T-helper 9 cell (primary cell): Measurements from ENCODE around the gene PRKCE.

Experiments
- DNase-seq: peaks from one replicate; pipeline ENCODE4 v3.0.0-alpha.2; 2020

The PRKCE gene

GRCh38 chr2:45729753-45730512, 78.5 kb downstream of the PRKCE start:
- DNase-seq: no peak

DNA sequence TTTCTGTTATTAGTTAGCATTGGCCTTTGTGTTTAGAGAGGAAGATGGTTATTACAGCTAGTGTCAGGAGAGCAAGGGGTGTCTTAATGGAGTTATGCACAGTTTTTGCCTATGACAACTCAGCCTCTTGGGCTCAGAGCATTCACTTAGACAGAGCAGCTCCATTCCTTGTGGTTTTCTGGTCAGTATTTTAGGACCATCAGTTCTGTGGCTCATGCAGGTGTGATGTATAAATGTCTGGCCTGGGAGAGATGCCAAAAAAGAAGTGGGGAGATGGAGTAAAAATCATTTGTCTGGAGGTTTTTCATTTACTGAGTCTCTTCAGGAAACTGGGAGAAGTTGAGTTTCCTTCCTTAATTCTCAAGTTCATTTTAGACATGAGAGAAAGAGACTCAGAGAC, 79.7 kb downstream of the PRKCE start:
- no peak for DNase-seq

- DNase-seq: no peak
Measured at GRCh38 chr2:45732436-45732835, 81.0 kb downstream of the PRKCE start.

- no peak for DNase-seq
Measured at GRCh38 chr2:45732946-45733345, 81.5 kb downstream of the PRKCE start.

GRCh38 chr2:45734336-45734735, 82.9 kb downstream of the PRKCE start:
- DNase-seq: no peak

GRCh38 chr2:45734952-45735351, 83.5 kb downstream of the PRKCE start:
- no peak for DNase-seq

DNA sequence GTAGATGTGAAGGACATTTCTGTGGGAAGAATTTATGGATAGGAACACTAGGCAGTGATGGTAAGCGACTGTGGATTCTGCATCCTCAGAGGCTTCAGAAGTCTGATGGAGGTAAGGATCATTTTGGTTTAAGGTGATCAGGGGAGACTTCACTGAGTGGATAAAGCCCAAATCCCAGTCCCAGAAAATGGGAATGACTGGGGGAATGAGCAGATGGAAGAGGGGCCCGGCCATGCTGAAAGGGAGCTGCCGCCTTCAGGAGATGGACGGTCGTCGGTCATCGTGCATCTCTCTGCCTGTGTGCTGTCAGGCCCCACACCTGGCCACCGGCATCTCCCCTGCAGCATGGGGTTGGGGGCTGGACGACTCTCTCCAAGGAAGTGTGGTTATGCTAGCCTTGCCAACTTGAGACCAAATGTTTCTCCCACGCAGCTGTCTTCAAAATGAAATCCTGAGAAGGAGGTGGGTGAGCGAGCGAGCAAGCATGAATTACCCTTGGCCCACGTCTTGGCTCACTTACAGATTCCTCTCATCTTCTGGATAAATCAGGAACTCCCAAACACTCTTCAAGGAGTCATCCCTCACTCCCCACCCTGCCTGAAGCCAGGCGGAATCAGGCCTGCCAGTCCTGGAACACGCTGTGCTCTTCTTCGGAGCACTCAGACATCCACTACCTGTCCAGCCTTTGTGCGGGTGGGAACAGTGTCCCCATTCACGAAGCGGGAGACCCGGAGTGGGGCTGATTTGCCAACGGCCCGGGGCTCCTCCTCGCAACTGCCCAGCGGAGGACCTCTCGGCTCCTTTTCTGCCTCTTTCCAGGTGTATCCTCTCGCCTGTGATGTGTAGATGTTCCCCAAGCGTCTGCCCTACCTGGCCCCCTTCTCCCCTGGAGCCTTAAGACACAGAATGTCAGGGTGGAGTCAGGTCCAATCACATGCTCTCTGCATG, 85.6 kb downstream of the PRKCE start:
- no peak for DNase-seq

DNA sequence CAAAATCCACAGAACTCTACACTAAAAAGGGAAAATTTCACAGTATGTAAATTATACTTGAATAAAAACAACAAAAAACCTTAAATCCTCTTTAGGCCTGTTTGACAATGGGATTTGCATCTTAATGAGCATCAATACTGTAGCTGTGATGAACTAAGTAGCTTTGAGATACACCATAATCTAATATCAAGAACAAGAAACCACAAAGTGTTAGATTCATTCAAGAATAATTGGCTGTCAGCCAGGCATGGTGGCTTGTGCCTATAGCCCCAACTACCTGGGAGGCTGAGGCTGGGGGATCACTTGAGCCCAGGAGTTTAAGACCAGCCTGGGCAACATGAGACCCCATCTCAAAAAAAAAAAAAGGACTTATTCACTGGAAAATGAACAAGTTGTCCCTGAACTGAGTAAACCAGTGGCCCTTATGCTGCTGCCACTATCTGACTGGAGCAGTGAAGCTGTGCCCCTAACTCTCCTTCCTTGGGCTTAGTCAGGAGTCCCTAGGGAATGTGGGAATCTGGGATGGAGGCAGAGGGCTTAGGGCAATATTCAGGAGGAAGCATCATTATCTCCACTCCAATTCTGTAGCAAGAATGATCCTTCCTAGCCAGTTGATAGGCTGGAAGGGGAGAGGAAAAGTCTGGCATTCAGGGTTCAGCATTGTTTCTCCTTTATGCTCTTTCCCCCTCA, 88.5 kb downstream of the PRKCE start:
- DNase-seq: no peak

DNA sequence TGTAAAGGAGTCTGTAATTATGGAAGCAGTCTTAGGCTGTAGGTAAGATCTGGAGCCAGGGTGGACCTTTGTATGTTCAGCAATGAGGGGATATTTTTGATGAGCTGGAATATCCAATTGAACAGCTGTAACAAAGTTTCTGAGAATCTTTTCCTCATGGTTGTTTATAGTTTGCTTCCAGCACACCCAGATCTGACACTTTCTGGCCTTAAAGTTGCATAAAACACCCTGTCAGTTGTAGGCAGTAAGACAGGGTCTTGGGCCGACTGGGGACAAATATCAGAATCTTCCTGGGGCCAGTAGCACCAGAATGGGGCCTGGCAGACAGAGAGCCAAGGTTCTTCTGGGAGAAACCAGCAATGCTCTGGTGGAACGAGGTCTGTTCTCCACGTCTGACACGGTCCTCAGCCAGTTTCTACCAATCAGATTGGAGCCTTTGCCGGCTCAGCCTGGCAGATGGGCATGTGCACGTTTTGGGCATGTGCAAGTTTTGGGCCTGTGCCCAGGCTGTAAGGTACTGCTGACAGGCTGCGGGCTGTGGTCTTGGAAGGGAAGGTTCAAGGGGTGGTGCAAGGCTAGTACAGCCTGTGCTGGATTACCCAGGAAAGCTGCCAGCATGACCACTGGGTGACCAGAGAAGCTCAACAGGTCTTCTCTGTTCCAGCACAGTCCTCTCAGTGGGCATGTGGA, 89.8 kb downstream of the PRKCE start:
- DNase-seq: no peak

- no peak for DNase-seq
Measured at GRCh38 chr2:45743531-45744396, 92.3 kb downstream of the PRKCE start.

DNA sequence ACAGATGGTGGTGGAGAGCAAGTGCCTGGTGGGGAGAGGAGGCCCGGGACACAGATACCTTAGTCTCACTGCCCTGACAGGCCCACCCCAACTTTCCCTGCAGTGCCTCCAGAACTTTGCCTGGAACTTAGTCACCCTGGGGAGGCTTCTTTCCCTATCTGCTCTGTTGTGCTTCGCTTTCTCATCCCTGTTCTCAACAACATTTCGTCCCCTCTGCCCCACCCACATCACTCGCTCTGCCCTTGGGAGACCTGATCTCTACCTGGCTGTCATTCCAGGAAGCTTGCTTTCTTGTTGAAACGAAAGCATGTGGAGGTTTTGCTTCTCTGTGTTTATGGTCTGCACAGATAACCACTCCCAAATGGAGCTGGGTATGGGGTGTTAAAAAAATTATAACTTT, 93.8 kb downstream of the PRKCE start:
- no peak for DNase-seq

DNA sequence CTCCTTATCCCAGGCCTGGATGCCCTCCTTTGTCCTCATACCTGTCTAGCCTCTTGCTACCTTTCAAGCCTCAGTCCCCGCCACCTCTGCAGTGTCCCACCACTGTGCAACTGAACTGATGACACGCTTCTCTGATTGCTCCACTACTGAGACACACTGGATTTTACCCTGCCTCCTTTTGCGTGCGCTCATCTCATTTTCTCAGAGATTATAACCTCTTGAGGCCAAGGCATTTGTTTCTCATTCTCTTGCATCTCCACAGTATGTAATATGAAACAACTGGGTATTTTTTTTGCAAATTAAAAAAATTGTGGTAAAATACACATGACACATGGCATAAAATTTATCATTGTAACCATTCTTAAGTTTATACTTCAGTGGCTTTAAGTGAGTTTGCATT, 95.4 kb downstream of the PRKCE start:
- DNase-seq: no peak

DNA sequence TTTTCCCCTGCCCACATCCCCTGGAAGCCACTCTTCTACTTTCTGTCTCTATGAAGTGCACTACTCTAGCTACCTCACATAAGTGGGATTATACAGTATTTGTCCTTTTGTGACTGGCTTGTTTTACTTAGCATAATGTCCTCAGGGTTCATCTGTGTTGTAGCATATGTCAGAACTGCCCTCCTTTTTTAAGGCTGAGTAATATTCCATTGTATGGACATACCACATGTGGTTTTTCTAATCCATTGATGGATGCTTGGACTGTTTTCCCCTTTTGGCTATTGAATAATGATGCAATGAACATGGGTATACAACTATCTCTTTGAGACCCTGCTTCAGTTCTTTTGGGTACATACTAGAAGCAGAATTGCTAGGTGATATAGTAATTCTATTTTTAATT, 95.9 kb downstream of the PRKCE start:
- no peak for DNase-seq

GRCh38 chr2:45748239-45748638, 96.8 kb downstream of the PRKCE start:
- DNase-seq: no peak

DNA sequence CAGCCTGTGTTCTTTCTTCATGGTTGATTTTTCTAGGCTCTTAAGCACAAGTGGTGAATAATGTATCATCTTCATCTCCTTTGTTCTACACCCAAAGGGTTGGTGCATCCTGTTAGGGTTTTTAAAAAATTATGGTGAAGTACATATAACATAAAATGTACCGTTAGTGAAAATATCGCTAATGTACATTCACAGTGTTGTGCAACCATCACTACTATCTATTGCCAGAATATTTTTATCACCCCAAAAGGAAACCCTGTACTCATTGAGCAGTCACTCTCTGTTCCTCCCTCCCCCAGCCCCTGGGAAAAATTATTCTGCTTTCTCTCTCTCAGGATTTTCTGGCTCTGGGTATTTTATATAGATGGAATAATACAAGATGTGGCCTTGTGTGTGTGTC, 98.5 kb downstream of the PRKCE start:
- DNase-seq: no peak

DNA sequence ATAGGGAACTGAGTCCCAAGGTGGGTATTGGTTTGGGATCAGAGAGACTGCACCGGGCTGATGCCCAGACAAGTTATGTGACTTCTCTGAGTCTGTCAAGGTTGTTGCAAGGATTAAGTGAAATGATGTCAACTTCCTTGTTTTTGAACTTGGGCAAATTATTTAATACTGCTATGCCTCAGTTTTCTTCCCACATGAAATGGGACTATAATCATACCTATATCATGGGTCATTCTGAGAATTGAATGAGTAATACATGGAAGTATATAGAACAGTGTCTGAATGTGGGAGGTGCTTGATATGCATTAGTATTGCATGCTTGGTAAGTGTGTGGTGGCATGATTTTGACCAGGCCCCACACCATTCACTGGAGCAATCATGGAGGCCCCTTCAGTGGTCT, 99.0 kb downstream of the PRKCE start:
- no peak for DNase-seq

GRCh38 chr2:45753381-45753780, 101.9 kb downstream of the PRKCE start:
- DNase-seq: no peak

DNA sequence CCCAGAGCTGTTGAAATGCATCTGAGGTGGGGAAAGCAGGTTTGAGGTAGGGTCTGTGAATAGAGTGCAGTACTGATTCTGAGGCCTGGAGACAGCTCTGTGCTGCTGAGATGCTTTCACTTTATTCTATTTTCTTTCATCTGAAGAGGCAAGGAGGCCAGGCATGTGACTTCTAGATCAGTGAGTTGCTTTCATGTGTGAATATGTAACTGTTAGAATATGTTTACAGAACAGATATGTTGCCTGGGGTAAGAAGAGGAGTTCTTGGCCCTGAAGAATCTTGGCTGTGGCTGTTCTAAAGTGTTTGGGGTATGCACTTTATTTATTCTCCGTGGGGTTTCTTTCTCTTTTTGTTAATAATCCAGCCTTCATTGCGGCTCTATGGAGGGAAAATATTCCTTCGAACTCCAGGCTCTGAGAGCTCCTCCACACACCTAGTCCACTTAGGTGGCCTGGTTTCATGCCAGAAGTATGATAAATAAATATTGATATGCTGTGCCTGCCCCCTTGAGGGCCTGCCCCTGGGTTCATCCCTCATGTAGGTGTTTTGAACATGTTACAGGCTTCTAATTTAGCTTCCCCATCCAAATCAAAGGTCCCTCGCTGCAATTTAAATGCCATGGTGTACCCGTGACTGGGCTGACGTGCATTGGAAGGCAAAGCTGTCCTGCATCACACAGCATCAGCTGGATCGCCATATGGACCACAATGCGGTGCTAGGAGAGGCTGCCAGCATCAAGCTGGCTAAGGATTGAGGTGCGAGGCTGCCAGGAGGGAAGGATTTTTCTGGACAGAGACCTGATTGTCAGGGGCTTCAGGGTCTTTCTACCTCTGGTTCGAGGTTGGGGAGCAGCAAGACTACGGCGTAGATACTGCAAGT, 102.9 kb downstream of the PRKCE start:
- DNase-seq: no peak

DNA sequence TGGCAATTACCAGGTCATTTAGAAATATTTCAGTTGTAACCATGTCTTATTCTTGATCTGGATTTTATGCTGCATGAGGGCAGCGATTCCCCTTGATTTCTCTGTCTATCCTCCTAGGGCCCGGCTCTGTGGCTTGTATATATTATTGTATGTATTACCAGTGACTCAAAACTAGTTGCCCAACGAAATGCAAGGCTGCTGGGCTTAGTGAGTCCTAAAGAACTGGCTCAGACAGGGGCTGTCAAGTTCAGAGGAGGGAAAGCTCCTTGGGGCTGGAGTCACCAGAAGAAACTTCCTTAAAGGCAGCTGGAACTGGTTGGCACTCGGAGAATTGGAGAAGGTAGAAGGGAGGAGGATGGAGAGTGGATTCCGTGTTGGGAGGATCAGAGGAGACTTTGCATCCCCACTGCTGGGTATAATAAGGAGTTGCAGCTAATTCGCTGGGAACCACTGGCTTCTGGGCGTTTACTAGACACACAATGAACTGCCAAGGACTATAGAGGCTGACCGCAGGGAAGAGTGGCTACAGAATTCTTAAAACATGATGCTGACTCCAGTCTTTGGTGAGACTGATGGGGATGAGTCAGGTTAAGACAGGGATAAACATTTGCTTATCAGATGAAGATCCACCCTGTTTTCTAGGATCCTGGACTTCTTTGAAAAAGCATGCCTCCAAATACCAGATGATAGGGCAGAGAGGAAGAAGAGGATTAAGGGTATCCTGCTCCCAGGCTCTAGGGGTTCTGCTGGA, 104.3 kb downstream of the PRKCE start:
- DNase-seq: no peak

DNA sequence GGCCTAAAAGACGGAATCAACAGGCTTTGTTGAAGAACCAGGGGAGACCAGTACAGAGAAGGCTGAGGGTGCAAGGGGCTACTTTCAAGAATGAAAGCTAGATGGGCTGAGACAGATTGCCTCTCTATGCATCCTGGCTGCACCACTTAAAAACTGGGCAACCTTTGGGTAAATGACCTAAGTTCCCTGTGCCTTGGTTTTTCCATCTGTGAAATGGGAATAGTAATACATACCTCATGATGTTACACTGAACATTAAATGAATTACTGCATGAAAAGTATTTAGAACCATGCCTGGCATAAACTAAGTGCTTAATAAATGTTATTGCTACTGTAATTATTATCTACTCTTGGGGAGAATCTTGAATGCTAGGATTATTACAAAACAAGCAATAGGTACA, 106.5 kb downstream of the PRKCE start:
- DNase-seq: no peak
